ENCODE measurements around the gene ELF5.
A peak's percentile ranks its signal among the peaks of the same experiment; 100 is the strongest.

ELF5 gene

DNA sequence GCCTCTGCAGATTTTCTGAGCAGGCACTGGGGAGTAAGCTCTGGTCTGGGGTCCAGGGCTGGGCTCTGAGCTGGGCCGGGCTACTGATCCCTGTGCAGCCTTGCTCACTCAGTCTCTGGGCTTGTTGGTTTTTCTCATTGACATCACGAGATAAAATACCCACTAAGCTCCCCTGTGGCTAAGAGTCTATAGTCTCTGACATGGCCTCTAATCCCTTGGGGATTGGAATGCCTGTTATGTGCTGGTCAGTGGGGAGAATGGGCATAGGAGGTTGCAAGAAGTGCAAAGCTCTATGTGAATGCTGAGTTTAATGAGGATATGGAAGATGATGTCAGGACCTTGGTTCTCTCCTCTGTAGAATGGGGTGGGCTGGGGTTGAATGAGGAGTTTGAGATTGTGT, 23.3 kb downstream of the ELF5 start:
- no peak for DNase-seq

DNA sequence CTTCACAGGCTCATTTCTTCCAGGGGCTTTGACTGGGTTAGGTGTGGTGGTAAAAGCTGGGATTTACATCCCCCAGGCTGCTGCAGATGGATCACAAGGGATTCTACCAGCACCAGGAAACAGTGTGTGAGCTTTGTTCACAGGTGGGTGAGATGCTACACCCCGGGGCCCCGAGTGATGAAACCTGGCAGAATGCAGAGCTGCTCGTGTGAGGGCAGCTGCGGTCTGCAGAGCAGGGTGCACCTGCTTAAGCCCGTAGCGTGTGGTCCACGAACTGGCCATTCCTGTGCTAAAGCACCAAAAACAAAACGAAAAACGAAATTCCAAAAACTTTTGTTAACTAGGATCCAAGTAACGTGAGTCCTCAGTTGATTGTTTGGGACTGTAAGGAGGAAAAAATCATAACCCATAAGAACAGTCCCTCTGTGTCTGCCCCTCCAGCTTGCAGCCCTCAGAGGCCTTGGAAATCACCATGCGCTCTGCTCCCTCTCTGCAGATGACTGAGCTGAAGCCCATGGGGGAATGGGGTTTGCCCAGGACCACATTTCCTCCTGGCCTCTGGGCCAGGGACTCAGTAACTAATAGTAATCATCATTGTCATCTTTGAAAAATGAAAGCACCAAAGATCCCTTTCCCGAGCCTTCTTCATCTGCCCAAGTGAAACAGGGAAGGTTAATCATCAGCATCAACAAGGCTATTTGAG, 24.6 kb downstream of the ELF5 start:
- DNase-seq: no peak

DNA sequence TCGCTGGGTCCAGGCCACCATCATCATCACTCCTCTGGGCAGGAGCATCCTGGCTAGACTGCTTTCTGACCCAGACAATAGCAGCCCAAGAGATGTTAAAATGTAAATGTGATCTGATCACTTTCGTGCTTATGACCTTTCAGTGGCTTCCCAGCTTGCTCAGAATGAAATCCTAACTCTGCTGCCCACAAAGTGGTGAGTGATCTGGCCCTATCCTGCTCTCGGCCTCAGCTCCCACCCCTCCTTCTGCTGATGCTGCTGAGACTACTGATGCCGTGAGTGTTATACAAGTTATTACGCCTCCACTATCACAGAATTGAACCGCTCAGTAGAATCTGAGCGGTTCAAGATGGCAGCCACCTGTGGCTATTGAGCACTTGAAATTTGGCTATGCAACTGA, 26.2 kb downstream of the ELF5 start:
- DNase-seq: no peak

DNA sequence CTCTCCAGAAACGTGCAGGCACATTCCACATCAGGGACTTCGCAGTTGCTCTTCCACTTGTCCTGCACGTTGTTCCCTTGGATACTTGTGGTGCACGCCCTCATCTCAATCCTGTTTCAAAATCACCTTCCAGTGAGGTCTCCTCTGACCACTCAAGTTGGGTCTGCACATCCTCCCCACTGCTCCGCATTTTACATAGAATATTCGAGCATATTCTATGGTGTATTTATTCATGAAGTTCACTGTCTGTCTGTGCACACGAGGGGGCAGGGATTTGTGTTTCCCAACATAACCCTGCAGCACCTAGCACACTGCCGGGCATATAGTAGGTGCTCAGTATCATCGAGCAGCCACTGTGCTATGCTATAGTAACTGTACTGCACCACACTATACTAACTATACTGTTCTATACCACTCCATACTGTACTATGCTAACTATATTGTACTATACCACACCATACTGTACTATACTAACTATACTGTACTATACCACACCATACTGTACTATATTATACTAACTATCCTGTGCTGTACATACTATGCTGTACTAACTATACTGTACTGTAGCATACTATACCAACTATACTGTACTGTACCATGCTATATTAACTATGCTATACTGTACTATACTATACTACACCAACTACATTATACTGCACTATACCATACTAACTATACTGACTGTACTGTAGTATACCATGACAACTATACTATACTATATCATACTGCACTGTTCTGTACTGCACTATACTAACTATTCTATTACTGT, 30.3 kb downstream of the ELF5 start:
- DNase-seq: no peak

DNA sequence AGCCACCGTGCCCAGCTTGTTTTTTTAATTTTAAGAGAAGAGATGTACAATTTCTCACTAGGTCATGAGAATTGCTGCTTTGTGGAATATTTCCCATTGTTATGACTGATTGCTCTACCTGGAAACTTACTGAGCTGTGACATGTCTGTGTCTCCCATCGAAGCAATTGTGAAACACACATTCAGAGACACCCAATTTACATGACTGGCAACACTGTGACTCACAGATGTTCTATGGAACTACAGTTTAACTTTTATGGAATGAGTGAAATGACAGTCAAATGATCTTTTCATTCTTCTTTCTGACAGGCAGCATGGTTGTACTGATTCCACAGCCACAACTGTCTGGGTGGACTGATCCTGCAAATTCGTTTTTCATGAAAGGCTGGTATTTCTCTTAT, 32.3 kb downstream of the ELF5 start:
- no peak for DNase-seq

DNA sequence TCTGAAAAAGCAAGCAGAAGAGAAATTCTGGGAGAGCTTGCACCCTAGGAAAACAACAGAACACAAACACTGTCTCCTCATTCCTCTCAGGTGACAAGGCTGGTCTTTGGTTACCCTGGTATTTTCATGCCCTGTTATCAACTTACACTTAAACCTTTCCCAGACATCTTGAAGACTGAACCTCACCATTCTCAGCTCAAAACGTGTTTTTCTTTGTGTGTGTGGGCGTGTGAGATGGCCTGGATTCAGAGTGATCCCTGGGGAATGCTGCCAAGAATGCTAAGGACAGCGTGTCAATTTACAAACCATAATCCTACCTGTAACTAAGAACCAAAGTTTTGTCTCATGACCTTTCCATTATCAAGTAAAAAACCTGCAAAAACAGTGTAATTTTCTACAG, 33.3 kb downstream of the ELF5 start:
- no peak for DNase-seq

DNA sequence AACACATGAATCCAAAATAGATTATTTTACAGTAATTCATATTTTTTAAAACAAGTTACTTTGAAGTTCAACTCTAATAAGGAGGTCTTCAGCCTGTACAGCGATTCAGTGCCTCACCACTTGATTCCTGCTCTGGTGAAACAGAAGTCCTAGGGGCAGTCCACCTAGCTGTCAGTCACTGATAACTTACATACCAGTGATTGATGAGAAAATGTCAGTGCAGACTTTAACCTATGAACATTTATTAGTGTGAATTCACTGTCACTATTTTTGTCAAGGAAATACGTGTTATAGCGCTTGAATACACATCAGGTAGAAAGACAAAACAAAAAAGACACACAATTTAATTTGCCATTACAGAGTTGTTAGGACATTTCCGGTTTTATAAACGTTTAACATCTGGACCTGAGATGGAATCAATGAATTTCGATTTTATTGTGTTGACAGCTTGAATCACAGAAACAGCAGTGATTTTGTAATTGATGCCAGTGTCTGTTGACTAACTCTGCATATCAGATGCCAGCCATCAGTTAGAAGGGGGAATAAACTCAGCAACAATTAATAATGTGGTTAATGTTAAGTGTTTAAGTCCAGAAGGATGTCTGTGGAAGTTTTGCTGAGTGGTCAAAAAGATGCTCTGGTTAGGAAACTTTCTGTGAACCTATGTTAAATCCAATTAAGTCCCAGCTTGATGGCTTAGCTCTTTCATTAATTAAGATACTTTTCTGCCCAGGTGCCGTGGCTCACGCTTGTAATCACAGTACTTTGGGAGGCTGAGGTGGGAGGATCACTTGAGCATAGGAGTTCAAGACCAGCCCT, 34.5 kb downstream of the ELF5 start:
- no peak for DNase-seq

DNA sequence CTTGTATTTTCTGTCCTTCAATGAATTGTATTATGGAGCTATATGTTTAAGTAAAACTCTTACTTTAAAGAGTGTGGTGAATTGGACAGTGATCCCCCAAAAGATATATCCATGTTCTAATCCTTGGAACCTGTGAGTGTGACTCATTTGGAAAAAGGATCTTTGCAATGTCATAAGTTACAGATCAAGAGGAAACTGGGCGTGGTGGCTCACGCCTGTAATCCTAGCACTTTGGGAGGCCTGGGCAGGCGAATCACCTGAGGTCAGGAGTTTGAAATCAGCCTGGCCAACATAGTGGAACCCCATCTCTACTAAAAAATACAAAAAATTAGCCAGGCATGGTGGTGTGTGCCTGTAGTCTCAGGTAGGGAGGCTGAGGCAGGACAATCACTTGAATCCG, 36.7 kb downstream of the ELF5 start:
- DNase-seq: no peak

DNA sequence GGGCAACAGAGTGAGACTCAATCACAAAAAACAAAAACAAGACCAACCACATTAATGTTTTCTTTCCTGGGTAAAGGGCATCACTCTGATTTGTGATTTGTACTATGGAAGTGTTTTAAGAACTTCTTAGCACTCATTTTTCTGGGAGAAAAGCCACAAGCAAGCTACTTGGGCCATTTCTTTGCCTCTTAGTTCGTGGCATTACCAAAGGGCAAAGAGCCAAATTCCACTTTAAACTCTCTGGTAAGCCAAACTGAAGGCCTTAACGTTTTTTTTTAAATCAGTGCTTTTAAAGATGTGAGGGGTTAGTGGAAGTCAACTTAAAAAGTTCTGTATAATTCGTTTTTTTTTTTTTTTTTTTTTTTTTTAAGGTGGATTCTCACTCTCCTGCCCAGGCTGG, 37.9 kb downstream of the ELF5 start:
- no peak for DNase-seq

DNA sequence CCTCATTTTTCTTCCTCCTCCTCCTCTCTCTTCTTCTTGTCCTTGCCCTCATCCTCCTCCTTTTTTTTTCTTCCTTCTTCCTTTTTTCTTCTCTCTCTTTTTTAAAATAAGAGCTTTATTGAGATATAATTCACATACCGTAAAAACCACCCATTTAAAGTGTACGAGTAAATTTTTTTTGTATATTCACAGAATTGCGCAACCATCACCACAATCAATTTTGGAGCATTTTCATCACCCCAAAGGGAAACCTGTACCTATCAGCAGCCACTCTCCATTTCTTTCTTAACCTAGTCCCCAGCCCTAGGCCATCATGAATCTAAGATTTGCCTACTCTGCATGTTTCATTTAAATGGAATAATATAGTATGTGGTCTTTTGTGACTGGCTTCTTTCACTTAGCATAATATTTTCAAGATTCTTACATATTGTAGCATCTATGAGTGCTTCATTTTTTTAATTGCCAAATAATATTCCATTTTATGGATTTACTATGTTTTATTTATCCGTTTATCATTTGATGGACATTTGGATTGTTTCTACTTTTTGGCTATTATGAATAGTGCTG, 39.9 kb downstream of the ELF5 start:
- DNase-seq: no peak

DNA sequence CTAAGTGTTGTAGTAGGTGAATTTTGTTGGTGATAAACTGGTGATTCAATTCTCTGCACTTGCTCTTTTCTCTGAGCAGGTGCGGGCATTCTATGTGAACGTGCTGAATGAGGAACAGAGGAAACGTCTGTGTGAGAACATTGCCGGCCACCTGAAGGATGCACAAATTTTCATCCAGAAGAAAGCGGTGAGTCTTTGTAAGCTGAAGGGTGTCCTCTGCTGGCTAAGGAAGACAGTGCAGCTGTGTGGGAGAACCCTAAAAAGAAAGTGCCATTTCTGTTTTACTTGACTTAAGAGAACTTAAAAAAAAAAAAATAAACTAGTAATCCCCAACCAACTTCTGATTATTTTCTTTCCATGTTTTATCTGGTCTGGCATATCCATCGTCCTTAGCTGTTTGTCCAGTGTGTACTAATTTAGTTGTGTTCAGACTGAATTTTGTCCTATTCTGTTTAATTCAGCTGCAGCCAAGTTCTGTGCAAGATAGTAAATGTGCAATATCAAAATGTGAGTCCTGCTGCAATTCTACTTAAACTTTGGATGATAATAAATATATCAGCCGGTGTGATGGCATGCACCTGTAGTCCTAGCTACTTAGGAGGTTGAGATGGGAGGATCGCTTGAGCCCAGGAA, 45.3 kb downstream of the ELF5 start:
- DNase-seq: peak; percentile 23

DNA sequence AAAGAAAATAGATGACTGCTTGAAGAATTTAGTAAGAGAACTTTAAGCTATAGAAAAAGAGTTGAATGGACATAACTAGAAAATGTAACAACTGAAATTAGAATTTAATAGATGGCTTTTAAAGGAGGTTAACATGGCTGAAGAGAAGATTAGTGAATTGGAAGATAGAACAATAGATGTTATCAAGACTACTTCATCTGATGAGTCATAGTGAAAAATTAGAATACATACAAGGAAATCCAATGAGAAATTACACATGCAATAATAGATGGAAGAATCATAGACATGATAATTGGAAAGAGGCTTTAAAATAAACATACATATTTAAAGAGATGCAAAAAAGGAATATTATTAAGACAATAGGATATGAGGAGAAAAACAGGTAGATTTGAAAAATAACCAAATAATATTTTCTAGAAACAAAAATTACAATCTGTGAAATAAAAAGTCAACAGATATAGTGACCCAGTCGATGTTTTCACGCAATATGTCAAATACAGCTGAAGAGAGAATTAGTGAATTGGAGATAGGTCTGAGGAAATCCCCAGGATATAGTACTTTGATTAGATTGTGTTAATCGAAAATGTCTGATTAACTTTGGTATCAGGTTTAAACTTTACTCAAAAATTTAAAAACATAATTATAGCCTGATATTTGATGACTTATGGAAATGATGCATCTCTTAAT, 46.6 kb downstream of the ELF5 start:
- no peak for DNase-seq

DNA sequence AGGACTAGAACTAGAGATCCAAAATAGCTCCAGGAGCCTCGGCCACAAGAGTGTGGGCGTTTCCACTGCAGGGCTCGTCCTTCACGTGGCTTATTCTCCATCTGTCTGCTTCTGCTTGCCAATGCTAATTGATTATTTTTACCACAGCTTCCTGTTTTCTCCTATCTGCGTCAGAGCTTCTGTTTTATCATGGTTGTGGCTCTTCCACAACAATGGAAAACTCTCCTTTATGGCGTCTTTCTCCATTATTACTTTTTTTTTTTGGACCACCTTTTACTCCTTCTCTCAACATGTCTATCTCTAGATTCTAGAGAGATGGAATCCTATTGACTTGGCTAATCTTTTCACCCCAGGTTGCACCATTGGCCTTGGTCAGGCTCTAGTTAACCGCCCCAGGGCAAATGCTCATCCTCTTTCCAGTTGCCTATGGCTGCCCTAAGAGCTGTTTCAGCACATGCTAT, 49.0 kb downstream of the ELF5 start:
- no peak for DNase-seq

DNA sequence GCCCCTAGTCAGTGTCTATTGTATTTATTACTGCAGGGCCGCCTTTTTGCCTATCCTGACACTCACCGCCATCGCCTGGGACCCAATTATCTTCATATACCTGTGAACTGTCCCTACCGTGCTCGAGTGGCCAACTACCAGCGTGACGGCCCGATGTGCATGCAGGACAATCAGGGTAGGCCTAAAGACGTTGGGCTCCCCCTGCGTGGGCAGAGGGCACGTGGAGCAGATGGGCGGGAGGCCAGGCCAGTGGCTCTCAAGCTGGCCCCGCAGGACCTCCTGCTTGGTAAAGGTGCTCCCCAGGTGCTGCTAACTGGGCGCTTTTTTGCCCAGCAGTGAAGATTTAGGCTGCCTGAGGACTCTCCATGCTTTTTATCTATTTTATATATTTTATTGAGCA, 52.4 kb downstream of the ELF5 start:
- DNase-seq: no peak

DNA sequence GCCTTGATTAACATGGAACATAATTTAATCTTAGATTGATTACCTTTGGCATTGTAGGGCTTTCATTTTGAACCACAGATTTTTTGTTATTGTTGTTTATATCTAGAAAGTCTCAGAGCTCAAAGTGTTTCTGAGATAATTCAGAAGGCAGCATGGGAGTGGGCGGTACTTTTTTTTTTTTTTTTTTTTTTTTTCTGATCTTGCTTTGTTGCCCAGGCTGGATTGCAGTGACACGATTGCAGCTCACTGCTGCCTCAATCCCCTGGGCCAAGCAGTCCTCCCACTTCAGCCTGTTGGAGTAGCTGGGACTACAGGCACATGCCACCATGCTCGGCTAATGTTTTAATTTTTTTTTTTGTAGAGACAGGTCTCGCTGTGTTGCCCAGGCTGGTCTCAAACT, 53.3 kb downstream of the ELF5 start:
- DNase-seq: no peak

DNA sequence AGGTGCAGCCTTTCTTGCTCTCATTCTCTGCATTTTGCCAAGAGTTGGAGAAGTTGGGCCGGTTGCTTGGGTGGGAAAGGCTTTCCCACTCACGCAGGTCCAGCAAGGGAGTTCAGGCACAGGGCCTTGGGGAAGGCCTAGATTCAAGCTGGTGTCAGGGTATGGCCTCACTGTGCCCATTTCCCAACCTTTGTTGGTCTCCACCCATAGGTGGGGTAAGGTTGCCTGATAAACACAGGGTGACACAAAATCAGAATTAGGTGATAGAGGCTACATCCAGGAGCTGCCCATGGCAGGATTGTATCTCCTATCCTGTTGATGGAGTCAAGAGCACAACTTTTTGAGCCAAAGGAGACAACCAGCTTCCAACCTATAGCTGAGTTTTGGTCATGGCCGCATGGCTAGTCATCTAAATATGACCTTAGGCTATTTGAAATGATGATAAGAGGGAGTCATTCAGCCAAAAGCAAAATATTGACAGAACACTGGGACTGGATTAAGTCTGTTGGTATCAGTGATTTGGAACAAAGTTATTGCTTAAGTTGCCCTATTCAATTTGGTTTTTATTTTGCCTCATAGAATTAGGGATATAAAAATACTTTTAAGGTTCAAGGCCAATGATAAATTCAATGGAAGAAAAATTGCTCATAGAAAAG, 54.0 kb downstream of the ELF5 start:
- DNase-seq: no peak

DNA sequence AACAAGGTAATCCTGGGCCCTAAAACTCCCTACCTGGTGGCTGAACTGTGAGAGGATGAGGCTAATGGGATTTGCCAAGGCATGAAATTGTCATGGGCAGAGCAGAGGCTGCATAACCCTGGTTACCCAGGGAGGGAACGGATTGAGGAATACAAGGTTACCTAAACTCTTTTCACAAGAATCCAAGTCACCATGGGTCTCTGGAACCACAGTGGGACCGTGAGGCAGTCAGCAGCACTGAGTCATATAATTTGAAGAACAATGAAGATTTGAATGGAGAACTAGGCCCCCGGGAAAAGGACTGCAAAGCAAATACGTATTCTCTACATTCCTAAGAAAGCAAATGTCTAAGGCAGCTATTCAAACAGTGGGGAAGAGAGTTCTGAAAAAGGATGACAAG, 55.1 kb downstream of the ELF5 start:
- no peak for DNase-seq

DNA sequence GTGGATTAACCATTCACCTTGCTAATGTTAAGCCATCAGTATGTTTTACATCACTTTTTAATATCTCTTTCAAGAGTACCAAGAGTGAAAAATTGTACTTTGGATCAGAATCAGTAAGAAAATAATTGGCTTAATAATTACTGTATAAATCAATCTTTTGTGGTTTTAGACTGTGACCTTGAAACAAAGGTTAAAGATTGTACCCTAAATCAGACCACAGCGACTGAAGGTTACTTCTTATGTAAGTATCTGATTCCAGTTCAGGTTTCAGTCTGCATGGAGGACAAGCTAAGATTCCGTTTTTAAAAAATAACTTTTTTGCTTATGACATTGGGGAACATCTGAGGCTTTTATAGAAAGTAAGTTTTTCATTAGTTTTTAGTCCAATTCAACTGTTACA, 56.0 kb downstream of the ELF5 start:
- no peak for DNase-seq

DNA sequence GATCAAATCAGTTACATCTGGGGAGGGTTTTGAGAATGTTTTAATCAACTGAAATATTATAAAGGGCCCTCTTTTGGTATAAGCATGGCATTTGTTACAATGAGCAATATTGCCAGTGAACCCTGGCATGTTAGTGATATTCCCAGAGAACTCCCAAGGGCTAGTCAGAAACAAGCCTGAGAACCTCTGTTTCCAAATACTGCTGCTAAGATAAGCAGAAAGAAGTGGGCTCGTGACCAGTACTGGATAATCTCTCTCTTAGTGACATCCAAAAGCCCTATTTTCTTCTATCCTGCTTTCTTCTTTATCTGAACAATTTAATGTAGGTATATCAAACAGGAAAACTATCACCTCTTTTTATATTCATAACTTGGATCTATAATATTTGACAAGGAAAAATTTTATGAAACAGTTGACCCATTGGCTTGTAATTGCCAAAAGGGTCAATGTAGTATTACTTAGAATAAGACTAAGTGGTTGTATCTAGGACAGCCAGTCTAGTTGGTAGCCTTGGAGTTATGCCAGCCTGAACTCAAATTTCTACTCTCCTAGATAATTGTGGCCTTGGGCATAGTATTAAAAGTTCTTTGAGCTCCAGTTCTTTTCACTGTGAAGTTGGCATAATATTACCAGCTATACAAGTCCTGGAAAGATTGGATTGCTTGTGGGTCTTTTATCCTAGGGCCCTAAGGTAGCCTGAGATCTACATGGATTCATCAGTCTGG, 59.1 kb downstream of the ELF5 start:
- DNase-seq: no peak

DNA sequence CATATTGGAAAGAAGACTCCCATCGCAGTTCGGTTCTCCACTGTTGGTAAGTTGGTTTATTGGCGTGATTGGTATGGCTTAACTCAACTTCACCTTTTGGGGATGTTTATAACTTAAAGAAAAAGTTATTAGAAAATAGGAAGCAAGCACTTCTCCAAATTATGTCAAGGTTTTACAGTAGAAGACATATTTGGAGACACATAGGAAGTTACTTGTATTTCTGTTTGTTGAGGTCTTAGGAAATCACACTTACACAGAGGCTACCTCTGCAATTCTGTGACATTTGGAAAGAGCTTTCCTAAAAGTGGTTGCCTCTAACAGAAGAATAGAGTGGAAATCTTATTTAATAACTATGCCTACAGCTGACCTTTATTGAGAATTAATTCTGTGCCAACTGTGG, 62.5 kb downstream of the ELF5 start:
- DNase-seq: no peak

DNA sequence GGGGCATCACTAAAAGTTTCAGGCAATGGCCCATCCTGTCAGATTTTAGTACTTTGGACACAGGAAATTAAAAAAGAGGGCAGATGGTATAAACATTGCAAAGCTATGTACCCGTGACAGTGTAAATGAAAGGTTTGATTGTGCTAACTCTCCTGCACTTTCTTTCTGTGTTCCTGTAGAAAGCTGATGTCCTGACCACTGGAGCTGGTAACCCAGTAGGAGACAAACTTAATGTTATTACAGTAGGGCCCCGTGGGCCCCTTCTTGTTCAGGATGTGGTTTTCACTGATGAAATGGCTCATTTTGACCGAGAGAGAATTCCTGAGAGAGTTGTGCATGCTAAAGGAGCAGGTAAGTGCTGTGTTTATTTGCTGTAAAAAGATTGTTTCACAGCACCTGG, 64.6 kb downstream of the ELF5 start:
- DNase-seq: no peak

Data from COR-L47 (cell line).